ENCODE measurements around the gene ADAMTS19. TPM values are rescaled to one million over a fixed set of nuclear protein-coding genes. Genes with fewer than 3 reads are reported as not detected.

ADAMTS19 gene
- total and polyA plus RNA-seq, 2 of the 8 experiments (the other 6 are each of a cell fraction or from before 2014, with no cell fraction given): 17.3 to 28.8 TPM

DNA sequence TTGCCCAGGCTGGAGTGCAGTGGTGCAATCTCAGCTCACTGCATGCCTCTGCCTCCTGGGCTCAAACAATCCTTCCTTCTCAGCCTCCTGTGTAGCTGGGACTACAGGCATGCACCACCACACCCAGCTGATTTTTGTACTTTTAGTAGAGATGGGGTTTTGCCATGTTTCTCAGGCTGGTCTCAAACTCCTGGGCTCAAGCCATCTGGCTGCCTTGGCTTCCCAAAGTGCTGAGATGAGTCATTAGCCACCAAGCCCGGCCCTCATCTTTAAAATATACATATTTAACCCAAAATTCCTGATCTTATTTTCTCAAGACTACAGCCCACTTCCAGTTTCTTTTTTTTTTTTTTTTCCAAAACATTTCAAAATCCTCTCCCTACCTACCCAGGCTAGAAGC lies 256.1 kb downstream of the ADAMTS19 start:
- H3K27ac ChIP-seq (ENCODE audit: low read depth, low read length): no peak overlapping the region
- TF ChIP-seq GABPA (IDR thresholded peaks at IDR 0.05; ENCODE audit: borderline replicate concordance, insufficient read depth, low read length) (no peak), SIX5 (IDR thresholded peaks at IDR 0.05; ENCODE audit: low read depth, low read length) (no peak), EP300 (IDR thresholded peaks at IDR 0.05; ENCODE audit: borderline replicate concordance in 1 of 2, low read depth in 2 of 2, low read length in 2 of 2) (no peak), E2F6 (IDR thresholded peaks at IDR 0.05) (no peak), TAF7 (optimal IDR thresholded peaks at IDR 0.05; ENCODE audit: borderline replicate concordance, low read depth, low read length) (no peak), SRF (IDR thresholded peaks at IDR 0.05; ENCODE audit: low read depth, low read length) (no peak), KDM4A (IDR thresholded peaks at IDR 0.05; ENCODE audit: low read depth, low read length, severe bottlenecking) (no peak), JUND (IDR thresholded peaks at IDR 0.05; ENCODE audit: low read length) (no peak), PHF8 (conservative IDR thresholded peaks at IDR 0.05; ENCODE audit: low read depth, low read length) (no peak), ATF2 (IDR thresholded peaks at IDR 0.05; ENCODE audit: low read length) (no peak), SP2 (IDR thresholded peaks at IDR 0.05; ENCODE audit: low read length) (no peak)

More for the DNA sequence above, 256.1 kb downstream of the ADAMTS19 start:
- WGBS, 2 experiments (ENCODE audit: extremely low coverage in 1 of 2, insufficient coverage in 1 of 2, insufficient read length in 1 of 2, insufficient replicate concordance in 2 of 2, low coverage in 1 of 2, low lambda C conversion rate in 2 of 2, missing lambda C conversion rate in 1 of 2): 100% methylated on average over 1 of the region's 1 CpG; no CpG with 5 or more reads in 1 of the 2 experiments
- Histone ChIP-seq H3K4me2 (ENCODE audit: insufficient read depth in 1 of 2, low read depth in 2 of 2, low read length in 2 of 2) (no peak overlapping the region), H4K8ac (ENCODE audit: extremely low read depth, insufficient read depth, low read length) (peak overlapping the region; percentile 51; the same call in 1 of the 2 replicates), H3K18ac (ENCODE audit: extremely low read depth, low read length) (no peak overlapping the region), H3K23ac (ENCODE audit: insufficient read length) (no peak overlapping the region), H3K4me1 (replicated peaks in 1 of 4; ENCODE audit: control insufficient read depth in 3 of 4, insufficient read depth in 4 of 4, low read length in 3 of 4) (peaks cover 0 to 2% (median under 1%) of the 10 kb centered on the region in 4 experiments; a peak in 1 of 7 replicates), H4K5ac (ENCODE audit: insufficient read length, low read depth, low read length) (no peak overlapping the region), H3K79me2 (ENCODE audit: control insufficient read depth in 1 of 2, insufficient read depth in 2 of 2, low read length in 2 of 2) (no peaks in the 10 kb centered on the region), H3K23me2 (ENCODE audit: low read depth, low read length) (no peaks in the 10 kb centered on the region), H4K20me1 (replicated peaks in 1 of 2; ENCODE audit: control insufficient read depth in 1 of 2, insufficient read depth in 2 of 2, low read length in 2 of 2) (no peaks in the 10 kb centered on the region), H2BK120ac (replicated peaks; ENCODE audit: low read depth, low read length) (no peak overlapping the region), H2BK20ac (ENCODE audit: low read length) (no peak overlapping the region), H4K91ac (replicated peaks; ENCODE audit: insufficient read length, low read length) (no peak overlapping the region), H2BK5ac (ENCODE audit: low read depth, low read length) (no peak overlapping the region), H3K36me3 (ENCODE audit: control insufficient read depth in 2 of 4, insufficient read depth in 4 of 4, low read length in 3 of 4) (peaks cover 0 to 2% (median 0%) of the 10 kb centered on the region in 4 experiments; a peak in 2 of 8 replicates), H3K56ac (replicated peaks; ENCODE audit: insufficient read length, low read depth, low read length) (no peak overlapping the region), H3K9ac (replicated peaks in 1 of 4; ENCODE audit: extremely low read depth in 1 of 4, low read depth in 3 of 4, low read length in 3 of 4) (no peak overlapping the region), H2BK12ac (ENCODE audit: low read depth, low read length) (no peak overlapping the region), H3K4ac (replicated peaks; ENCODE audit: insufficient read length, low read depth, low read length) (no peak overlapping the region), H3K4me3 (ENCODE audit: extremely low read depth in 1 of 4, insufficient read depth in 2 of 4, low read depth in 3 of 4, low read length in 4 of 4) (no peak overlapping the region), H3K14ac (ENCODE audit: insufficient read length) (no peak overlapping the region), H2AK5ac (ENCODE audit: low read depth, low read length) (no peak overlapping the region), H2BK15ac (ENCODE audit: low read length) (no peak overlapping the region), H3K79me1 (ENCODE audit: low read depth, low read length) (no peaks in the 10 kb centered on the region), H2AFZ (ENCODE audit: low read length) (no peak overlapping the region), H3K27me3 (replicated peaks in 1 of 4; ENCODE audit: control insufficient read depth in 3 of 4, extremely low read depth in 1 of 4, insufficient read depth in 3 of 4, low read length in 3 of 4) (no peaks in the 10 kb centered on the region), H3K9me3 (ENCODE audit: insufficient read depth in 2 of 2, low read depth in 1 of 2, low read length in 1 of 2) (no peaks in the 10 kb centered on the region)
- POLR2A ChIA-PET (ENCODE audit: partially characterized antibody): interaction anchor here (1.5 kb wide), 1 partner anchor 10 kb away, joined by 3 read pairs; no protein-coding TSS in a partner anchor
- CTCF ChIA-PET (ENCODE audit: partially characterized antibody): interaction anchor here (0.6 to 1.0 kb wide), 3 partner anchors 32 to 58 kb away, joined by 3 read pairs; partner anchors contain the start of gene MINAR2
- DNase-seq (ENCODE audit: low read depth in 1 of 2, low spot score in 2 of 2) (no peak), FAIRE-seq (no peak)
